Measurements from ENCODE around the gene GFER.
"Not testable (repeated sequence)": the region's sequence is repeated elsewhere in the genome, so short reads cannot be mapped to it uniquely, and the experiment has no call there.

Gene GFER

DNA sequence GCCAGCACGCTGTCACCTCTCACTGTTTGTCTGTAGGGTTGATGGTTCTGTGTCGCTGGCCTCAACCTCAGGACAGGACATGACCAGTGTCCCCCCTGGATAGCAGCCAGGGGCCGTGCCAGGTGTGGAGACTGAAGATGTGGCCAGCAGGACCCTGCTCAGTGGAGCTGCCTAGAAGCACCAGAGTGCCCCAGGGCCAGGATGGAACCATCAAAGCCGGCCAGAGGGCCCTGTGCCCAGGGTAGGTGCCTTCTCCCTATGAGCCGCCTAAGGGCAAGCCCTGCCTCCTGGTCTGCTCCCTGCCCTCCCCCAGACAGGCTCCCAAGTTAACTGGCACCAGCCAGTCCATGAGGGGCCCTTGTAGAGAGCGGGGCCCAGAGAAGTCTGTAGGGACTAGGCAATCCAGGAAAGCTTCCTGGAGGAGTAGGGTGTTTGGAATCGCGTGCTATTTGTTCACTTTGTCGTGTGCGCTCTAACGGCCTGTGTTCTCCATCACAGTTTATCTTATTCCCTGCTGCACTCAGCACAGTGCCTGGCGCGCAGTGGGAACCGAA is 25.2 kb upstream of the GFER start:
- Histone ChIP-seq H3K4me1 (ENCODE audit: control insufficient read depth, insufficient read depth, low read length) (peaks cover 29% of the 10 kb centered on the region), H3K36me3 (ENCODE audit: control insufficient read depth, insufficient read depth, low read length, severe bottlenecking) (peaks cover 28% of the 10 kb centered on the region), H3K9ac (ENCODE audit: low read length) (peak overlapping the region; percentile 98), H3K9me3 (ENCODE audit: control insufficient read depth, low read length) (no peaks in the 10 kb centered on the region), H3K4me3 (ENCODE audit: low read length) (peak overlapping the region; percentile 93), H3K27me3 (replicated peaks; ENCODE audit: control insufficient read depth, insufficient read depth, low read length) (no peaks in the 10 kb centered on the region)
- no peak for DNase-seq (ENCODE audit: low read depth)

DNA sequence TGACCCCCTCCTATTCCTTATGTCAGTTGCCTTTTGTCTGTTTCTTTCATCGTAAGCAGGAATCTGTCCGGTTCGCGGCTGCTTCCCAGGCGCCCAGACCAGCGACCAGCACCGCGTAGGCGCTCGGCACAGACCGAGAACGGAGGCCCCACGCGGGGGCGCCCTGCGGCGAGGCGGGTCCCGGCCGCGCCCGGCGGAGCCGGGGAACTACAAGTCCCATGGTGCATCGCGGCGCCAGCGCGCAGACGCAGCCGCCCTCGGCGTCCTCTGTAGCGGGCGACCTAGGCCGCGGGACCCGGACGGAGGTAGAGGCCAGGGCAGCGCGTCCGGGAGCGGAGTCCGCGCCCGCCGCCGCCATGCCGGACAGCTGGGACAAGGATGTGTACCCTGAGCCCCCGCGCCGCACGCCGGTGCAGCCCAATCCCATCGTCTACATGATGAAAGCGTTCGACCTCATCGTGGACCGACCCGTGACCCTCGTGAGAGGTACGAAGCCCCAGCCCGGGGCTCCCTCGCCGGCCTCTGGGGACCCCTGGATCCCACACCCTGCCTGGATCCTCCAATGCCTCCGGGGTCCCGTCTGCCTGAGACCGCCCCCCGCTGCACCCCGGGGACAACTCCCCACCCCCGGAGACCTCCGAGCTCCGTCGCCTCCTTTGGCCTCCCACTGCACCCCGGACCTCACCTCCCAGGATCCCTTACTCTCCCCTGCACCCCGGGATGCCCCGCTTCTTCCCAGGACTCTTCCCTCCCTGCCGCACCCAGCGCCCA is 24.5 kb upstream of the GFER start, which contains the start of gene NDUFB10:
TSS of gene NDUFB10 (plus strand) at position 270 of the 771 bp plus-strand sequence. CDS start at position 357, 87 bp downstream.
- Histone ChIP-seq H3K27me3 (replicated peaks; ENCODE audit: control insufficient read depth, insufficient read depth, low read length) (no peaks in the 10 kb centered on the region), H3K4me3 (ENCODE audit: low read length) (peak within 1 kb of the TSS; percentile 93), H3K9me3 (ENCODE audit: control insufficient read depth, low read length) (no peaks in the 10 kb centered on the region), H3K9ac (ENCODE audit: low read length) (peak within 1 kb of the TSS; percentile 98), H3K4me1 (ENCODE audit: control insufficient read depth, insufficient read depth, low read length) (peaks cover 30% of the 10 kb centered on the region), H3K36me3 (ENCODE audit: control insufficient read depth, insufficient read depth, low read length, severe bottlenecking) (peaks cover 31% of the 10 kb centered on the region)
- DNase-seq (ENCODE audit: low read depth): peak; percentile 97

DNA sequence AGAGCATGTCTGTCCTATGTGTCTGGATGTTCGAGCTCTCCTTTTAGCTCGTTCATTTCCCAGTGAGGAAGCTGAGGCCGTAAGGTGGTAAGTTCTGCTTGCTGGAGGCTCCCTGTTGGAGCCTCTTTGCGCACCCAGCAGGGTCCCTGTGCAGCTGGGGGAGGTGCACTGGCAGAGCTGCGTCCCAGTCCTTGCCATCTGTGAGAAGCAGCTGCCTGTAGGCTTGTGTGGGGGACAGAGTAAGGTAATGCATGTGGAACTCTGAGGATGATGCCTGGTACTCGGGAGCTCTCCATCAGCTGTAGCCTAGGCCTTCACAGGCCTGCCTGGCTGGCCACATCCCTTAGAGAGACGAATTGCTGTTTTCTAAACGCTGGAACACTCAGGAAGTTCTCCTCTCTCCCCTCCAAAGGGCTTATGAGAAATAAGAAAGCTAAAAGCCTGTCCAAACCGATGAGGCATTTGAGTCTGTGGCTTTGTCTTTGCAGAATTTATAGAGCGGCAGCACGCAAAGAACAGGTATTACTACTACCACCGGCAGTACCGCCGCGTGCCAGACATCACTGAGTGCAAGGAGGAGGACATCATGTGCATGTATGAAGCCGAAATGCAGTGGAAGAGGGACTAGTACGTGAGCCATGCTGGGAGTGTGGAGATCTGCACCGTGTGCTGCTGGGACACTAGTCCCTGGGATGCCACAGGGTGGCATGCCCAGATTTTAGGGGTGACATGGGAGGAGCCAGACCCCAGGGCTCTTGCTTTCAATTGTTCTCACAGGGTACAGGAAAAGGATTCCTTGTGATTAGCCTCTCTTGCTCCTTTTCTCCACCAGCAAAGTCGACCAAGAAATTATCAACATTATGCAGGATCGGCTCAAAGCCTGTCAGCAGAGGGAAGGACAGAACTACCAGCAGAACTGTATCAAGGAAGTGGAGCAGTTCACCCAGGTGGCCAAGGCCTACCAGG is 23.0 kb upstream of the GFER start:
- H3K4me1 ChIP-seq (ENCODE audit: control insufficient read depth, insufficient read depth, low read length): peaks cover 36% of the 10 kb centered on the region
- no peaks in the 10 kb centered on the region for H3K27me3 ChIP-seq (replicated peaks; ENCODE audit: control insufficient read depth, insufficient read depth, low read length)
- peaks cover 31% of the 10 kb centered on the region for H3K36me3 ChIP-seq (ENCODE audit: control insufficient read depth, insufficient read depth, low read length, severe bottlenecking)
- H3K4me3 ChIP-seq (ENCODE audit: low read length): peak overlapping the region; percentile 93
- peak; percentile 24 for DNase-seq (ENCODE audit: low read depth)
- H3K9ac ChIP-seq (ENCODE audit: low read length): peak overlapping the region; percentile 98
- no peaks in the 10 kb centered on the region for H3K9me3 ChIP-seq (ENCODE audit: control insufficient read depth, low read length)

GRCh38 chr16:1961651-1962067 is 22.3 kb upstream of the GFER start:
- no peak for DNase-seq (ENCODE audit: low read depth)
- no peak overlapping the region for H3K4me3 ChIP-seq (ENCODE audit: low read length)

DNA sequence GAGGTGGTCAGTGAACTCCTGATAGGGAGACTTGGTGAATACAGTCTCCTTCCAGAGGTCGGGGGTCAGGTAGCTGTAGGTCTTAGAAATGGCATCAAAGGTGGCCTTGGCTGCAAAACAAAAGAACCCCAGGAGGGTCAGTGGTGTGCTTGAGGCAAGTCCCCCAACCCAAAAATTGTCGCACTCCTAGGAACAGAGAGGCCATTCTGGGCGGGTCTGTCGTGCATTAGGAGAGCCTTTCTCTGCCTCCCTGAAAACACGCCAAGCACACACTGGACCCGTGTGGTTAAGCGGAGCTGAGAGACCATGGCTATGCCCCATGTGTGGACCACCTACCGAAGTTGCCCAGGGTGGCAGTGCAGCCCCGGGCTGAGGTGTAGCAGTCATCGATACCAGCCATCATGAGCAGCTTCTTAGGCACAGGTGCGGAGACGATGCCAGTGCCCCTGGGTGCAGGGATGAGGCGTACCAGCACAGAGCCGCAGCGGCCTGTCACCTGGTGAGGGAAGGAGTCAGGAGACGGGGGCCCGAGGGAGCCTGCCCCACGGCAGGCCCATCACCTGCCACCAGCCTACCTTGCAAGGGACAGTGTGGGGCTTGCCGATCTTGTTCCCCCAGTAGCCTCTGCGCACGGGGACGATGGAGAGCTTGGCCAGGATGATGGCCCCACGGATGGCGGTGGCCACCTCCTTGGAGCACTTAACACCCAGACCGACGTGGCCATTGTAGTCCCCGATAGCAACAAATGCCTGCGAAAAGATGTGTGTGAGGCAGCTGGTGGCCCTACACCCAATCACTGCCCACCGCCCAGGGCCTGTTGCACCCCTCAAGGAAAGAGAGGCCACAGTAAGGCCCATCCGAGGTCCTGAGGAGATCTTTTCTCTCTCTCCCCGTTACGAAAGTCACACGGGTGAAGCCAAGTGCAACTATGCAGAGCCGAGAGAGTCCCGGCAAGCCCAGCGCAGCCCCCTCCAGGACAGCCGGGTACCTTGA is 21.5 kb upstream of the GFER start:
- Histone ChIP-seq H3K36me3 (ENCODE audit: control insufficient read depth, insufficient read depth, low read length, severe bottlenecking) (peaks cover 31% of the 10 kb centered on the region), H3K4me3 (ENCODE audit: low read length) (peak overlapping the region; percentile 90), H3K4me1 (ENCODE audit: control insufficient read depth, insufficient read depth, low read length) (peaks cover 36% of the 10 kb centered on the region), H3K9ac (ENCODE audit: low read length) (peak overlapping the region; percentile 99)
- H3K9me3 ChIP-seq (ENCODE audit: control insufficient read depth, low read length); DNase-seq (ENCODE audit: low read depth); H3K27me3 ChIP-seq (replicated peaks; ENCODE audit: control insufficient read depth, insufficient read depth, low read length): not testable (repeated sequence)

More at GRCh38 chr16:1961651-1962067, 22.3 kb upstream of the GFER start:
- H3K36me3 ChIP-seq (ENCODE audit: control insufficient read depth, insufficient read depth, low read length, severe bottlenecking): peaks cover 31% of the 10 kb centered on the region
- no peak overlapping the region for H3K9ac ChIP-seq (ENCODE audit: low read length)
- H3K9me3 ChIP-seq (ENCODE audit: control insufficient read depth, low read length): no peaks in the 10 kb centered on the region
- H3K27me3 ChIP-seq (replicated peaks; ENCODE audit: control insufficient read depth, insufficient read depth, low read length): no peaks in the 10 kb centered on the region
- H3K4me1 ChIP-seq (ENCODE audit: control insufficient read depth, insufficient read depth, low read length): peaks cover 36% of the 10 kb centered on the region

DNA sequence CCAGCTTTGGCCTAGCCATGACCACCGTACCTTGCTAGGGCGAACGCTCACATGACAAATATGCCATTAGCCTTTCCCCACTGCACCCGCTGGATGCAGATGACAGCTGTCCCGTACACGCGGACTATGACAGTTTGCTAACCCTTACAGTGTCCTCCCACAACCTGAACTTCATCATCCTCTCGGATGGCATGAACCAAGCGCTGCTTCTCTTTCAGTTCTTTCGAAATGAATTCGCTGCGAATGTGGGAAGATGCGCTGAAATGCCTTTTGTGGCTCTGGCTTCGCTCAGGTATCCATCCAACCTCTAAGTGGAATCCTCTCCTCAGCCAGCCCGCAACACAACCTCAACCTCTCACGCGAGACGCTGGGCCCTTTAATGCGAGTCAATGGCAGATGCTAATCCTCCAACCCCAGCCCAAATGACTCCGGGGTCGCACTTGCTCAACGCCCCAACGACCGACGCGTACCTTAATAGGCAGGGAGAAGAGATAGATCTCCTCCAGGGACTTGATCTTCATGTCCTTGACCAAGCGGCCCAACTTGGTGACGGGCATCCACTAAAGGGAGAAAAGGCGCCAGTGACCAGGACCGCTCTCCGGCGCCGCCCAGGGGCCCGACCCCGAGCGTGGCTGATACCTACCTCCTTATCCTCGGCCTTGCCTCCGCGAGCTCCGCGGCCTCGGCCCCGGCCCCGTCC is 20.0 kb upstream of the GFER start:
- peaks cover 34% of the 10 kb centered on the region for H3K4me1 ChIP-seq (ENCODE audit: control insufficient read depth, insufficient read depth, low read length)
- no peaks in the 10 kb centered on the region for H3K27me3 ChIP-seq (replicated peaks; ENCODE audit: control insufficient read depth, insufficient read depth, low read length)
- DNase-seq (ENCODE audit: low read depth): peak; percentile 71
- peak overlapping the region; percentile 90 for H3K4me3 ChIP-seq (ENCODE audit: low read length)
- peak overlapping the region; percentile 99 for H3K9ac ChIP-seq (ENCODE audit: low read length)
- H3K9me3 ChIP-seq (ENCODE audit: control insufficient read depth, low read length): no peaks in the 10 kb centered on the region
- H3K36me3 ChIP-seq (ENCODE audit: control insufficient read depth, insufficient read depth, low read length, severe bottlenecking): peaks cover 31% of the 10 kb centered on the region

- Histone ChIP-seq H3K36me3 (ENCODE audit: control insufficient read depth, insufficient read depth, low read length, severe bottlenecking) (peaks cover 31% of the 10 kb centered on the region), H3K4me1 (ENCODE audit: control insufficient read depth, insufficient read depth, low read length) (peaks cover 31% of the 10 kb centered on the region), H3K9me3 (ENCODE audit: control insufficient read depth, low read length) (no peaks in the 10 kb centered on the region), H3K9ac (ENCODE audit: low read length) (peak within 1 kb of the TSS; percentile 99), H3K4me3 (ENCODE audit: low read length) (peak within 1 kb of the TSS; percentile 90), H3K27me3 (replicated peaks; ENCODE audit: control insufficient read depth, insufficient read depth, low read length) (no peaks in the 10 kb centered on the region)
- peak; percentile 99 for DNase-seq (ENCODE audit: low read depth)
Observed at GRCh38 chr16:1964506-1965395, 19.2 kb upstream of the GFER start, which contains the start of gene RPS2. Gene RPS2 (minus strand): TSS chr16:1964826. CDS start chr16:1964625, 201 bp downstream.

- no peak for DNase-seq (ENCODE audit: low read depth)
- Histone ChIP-seq H3K27me3 (replicated peaks; ENCODE audit: control insufficient read depth, insufficient read depth, low read length) (no peaks in the 10 kb centered on the region), H3K36me3 (ENCODE audit: control insufficient read depth, insufficient read depth, low read length, severe bottlenecking) (peaks cover 31% of the 10 kb centered on the region), H3K9ac (ENCODE audit: low read length) (peak overlapping the region; percentile 99), H3K4me1 (ENCODE audit: control insufficient read depth, insufficient read depth, low read length) (peaks cover 26% of the 10 kb centered on the region), H3K4me3 (ENCODE audit: low read length) (peak overlapping the region; percentile 90), H3K9me3 (ENCODE audit: control insufficient read depth, low read length) (no peaks in the 10 kb centered on the region)
Observed at GRCh38 chr16:1965396-1966001, 18.5 kb upstream of the GFER start.

DNA sequence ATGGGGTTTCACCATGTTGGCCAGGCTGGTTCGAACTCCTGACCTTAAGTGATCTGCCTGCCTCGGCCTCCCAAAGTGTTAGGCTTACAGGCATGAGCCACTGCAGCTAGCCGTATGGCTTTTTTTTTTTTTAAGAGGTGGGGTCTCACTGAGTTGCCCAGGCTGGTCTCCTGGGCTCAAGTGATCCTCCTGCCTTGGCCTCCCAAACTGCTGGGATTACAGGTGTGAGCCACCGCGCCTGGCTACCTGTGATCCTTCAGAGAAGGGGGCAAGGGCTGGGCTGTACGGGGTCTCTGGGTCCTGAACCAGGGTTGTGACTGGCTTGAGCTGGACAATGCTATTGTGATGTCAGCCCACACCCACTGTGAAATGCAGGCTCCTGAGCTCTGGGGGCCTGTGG is 17.5 kb upstream of the GFER start, which contains the start of gene RNF151:
TSS of gene RNF151 (plus strand) at position 397 of the 400 bp plus-strand sequence. CDS start 26 bp downstream, outside the sequence.
- Histone ChIP-seq H3K4me1 (ENCODE audit: control insufficient read depth, insufficient read depth, low read length) (peaks cover 31% of the 10 kb centered on the region), H3K36me3 (ENCODE audit: control insufficient read depth, insufficient read depth, low read length, severe bottlenecking) (peaks cover 25% of the 10 kb centered on the region), H3K27me3 (replicated peaks; ENCODE audit: control insufficient read depth, insufficient read depth, low read length) (no peaks in the 10 kb centered on the region), H3K4me3 (ENCODE audit: low read length) (peak within 1 kb of the TSS; percentile 90), H3K9me3 (ENCODE audit: control insufficient read depth, low read length) (no peaks in the 10 kb centered on the region), H3K9ac (ENCODE audit: low read length) (peak within 1 kb of the TSS; percentile 99)
- DNase-seq (ENCODE audit: low read depth): no peak

Data from adipocyte (in vitro differentiated cells).